ENCODE results near the gene SAP30BP. TPM values are rescaled to one million over a fixed set of nuclear protein-coding genes. Genes with fewer than 3 reads are reported as not detected.

The SAP30BP gene
- total and polyA plus RNA-seq, 8 donors, result 22.4 to 106 (median 37.7) TPM

DNA sequence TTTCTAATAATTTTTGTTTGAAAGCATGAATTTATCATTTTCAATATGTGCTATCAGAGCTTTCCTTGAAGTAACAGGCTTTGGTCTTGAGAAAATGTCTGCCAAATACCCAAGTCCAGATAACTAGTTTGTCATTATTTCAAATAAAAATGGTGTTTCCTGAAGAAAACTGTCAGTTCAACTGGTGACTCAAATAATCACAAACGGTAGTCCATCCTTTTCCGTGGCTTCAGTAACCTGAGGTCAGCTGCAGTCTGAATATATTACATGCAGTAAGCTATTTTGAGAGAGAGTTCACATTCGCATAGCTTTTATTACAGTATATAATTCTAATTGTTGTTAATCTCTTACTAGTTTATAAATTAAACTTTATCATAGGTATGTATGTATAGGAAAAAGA lies 9.3 kb downstream of the SAP30BP start:
- Histone ChIP-seq H3K36me3 (peaks cover 0 to 21% (median 14%) of the 10 kb centered on the region in 3 donors), H3K4me1 (no peaks in the 10 kb centered on the region), H3K9me3 (no peaks in the 10 kb centered on the region), H3K27me3 (no peaks in the 10 kb centered on the region), H3K4me3 (no peak overlapping the region), H3K27ac (no peak overlapping the region)
- DNase-seq (no peak), FAIRE-seq (no peak), ATAC-seq (no peak)
- TF ChIP-seq, protein P1, sequence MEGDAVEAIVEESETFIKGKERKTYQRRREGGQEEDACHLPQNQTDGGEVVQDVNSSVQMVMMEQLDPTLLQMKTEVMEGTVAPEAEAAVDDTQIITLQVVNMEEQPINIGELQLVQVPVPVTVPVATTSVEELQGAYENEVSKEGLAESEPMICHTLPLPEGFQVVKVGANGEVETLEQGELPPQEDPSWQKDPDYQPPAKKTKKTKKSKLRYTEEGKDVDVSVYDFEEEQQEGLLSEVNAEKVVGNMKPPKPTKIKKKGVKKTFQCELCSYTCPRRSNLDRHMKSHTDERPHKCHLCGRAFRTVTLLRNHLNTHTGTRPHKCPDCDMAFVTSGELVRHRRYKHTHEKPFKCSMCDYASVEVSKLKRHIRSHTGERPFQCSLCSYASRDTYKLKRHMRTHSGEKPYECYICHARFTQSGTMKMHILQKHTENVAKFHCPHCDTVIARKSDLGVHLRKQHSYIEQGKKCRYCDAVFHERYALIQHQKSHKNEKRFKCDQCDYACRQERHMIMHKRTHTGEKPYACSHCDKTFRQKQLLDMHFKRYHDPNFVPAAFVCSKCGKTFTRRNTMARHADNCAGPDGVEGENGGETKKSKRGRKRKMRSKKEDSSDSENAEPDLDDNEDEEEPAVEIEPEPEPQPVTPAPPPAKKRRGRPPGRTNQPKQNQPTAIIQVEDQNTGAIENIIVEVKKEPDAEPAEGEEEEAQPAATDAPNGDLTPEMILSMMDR (IDR thresholded peaks at IDR 0.05), result no peak
- 77 to 79% methylated on average over 3 of the region's 3 CpGs for WGBS, 2 donors
- intact Hi-C loops (cut with DNase I), result loop anchor here in 1 of 3 donors (10.0 kb wide), 1 partner anchor 68 kb away; no protein-coding TSS in a partner anchor

DNA sequence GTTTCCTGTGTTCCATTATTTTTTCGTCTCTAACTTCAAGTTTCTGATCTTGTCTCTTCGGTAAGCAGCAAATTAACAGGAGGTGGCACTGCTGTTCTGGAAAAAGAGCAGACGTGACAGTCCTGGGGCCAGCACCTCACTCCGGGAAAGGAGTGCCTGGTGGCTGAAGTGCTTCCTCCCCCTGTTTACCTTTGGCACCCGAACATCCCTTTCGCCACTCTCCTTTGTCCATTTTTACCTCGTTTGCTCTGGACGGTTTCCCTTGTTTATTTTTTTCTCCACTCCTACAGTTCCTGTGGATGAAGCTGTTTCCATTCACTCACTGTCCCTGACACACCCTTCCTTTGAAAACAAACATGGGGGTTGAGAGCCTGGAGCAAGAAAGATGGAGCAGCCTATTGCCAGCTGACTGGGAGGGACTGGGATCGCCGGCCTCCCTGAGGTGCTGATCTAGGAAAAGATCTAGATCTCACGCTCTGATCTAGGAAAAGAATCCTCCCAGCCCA lies 12.6 kb downstream of the SAP30BP start:
- H3K4me3 ChIP-seq, result no peak overlapping the region
- peaks cover 0 to 9% (median 0%) of the 10 kb centered on the region in 3 donors for H3K4me1 ChIP-seq
- ATAC-seq (peak in 3 of 4 donors; percentile 58 to 67 (median 62)), FAIRE-seq (no peak), DNase-seq (no peak)
- WGBS, 2 donors, result 63 to 64% methylated on average over 11 of the region's 11 CpGs
- no peaks in the 10 kb centered on the region for H3K9me3 ChIP-seq
- no peaks in the 10 kb centered on the region for H3K27me3 ChIP-seq
- TF ChIP-seq, protein P1 (IDR thresholded peaks at IDR 0.05), result no peak
- intact Hi-C loops (cut with DNase I), result loop anchor here in 1 of 3 donors (10.0 kb wide), 1 partner anchor 65 kb away; no protein-coding TSS in a partner anchor
- no peaks in the 10 kb centered on the region for H3K36me3 ChIP-seq
- no peak overlapping the region for H3K27ac ChIP-seq

DNA sequence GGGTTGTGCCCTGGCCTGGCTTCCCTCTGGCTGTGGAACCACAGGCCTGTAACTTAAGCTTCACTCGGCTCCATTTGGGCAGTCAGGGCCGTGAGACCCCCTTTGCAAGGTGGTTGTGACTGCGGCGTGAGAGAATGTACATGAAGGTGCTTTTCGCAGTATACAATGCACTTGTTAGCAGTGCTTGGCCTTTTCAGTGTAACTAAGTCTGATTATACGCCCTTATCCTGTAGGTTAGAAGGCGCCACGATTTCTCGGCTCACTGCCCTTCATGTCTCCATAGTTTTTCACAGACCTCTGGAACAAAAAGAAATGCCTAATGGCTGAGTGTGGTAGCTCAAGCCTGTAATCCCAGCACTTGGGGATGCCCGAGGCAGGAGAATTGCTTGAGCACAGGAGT lies 13.3 kb downstream of the SAP30BP start:
- DNase-seq (no peak), ATAC-seq (no peak), FAIRE-seq (no peak)
- Histone ChIP-seq H3K36me3 (no peaks in the 10 kb centered on the region), H3K9me3 (no peaks in the 10 kb centered on the region), H3K27ac (no peak overlapping the region), H3K27me3 (no peaks in the 10 kb centered on the region), H3K4me3 (no peak overlapping the region), H3K4me1 (peaks cover 0 to 12% (median 0%) of the 10 kb centered on the region in 3 donors)
- TF ChIP-seq, protein P1 (IDR thresholded peaks at IDR 0.05), result no peak
- 86 to 91% methylated on average over 10 of the region's 10 CpGs for WGBS, 2 donors
- intact Hi-C loops (cut with DNase I), result no loop called here

DNA sequence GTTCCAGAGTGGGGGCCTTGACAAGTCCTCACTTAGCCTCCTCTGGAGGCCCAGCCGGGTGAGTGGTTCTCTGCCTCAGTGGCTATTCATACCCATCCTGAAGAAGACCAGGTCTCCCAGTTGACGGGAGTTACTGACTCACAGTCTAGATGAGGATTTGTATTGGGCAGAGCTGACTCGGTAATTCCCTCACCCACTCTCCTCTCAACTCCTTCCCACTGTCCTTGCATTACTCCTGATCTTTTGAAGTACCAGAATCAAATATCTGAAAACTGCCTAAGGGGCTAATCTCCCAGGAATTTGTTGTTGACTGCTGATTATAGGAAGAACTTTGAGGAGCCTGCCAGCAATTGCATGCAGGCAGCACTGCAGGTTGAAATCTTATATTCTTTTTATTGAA lies 14.2 kb downstream of the SAP30BP start:
- H3K36me3 ChIP-seq, result no peaks in the 10 kb centered on the region
- H3K4me1 ChIP-seq, result peaks cover 0 to 12% (median 0%) of the 10 kb centered on the region in 3 donors
- H3K27ac ChIP-seq, result no peak overlapping the region
- no peaks in the 10 kb centered on the region for H3K27me3 ChIP-seq
- intact Hi-C loops (cut with DNase I), result no loop called here
- DNase-seq, result no peak
- WGBS, 2 donors, result 85 to 86% methylated on average over 3 of the region's 3 CpGs
- TF ChIP-seq, protein P1 (IDR thresholded peaks at IDR 0.05), result no peak
- no peak for FAIRE-seq
- ATAC-seq, result no peak
- H3K4me3 ChIP-seq, result no peak overlapping the region
- H3K9me3 ChIP-seq, result no peaks in the 10 kb centered on the region

DNA sequence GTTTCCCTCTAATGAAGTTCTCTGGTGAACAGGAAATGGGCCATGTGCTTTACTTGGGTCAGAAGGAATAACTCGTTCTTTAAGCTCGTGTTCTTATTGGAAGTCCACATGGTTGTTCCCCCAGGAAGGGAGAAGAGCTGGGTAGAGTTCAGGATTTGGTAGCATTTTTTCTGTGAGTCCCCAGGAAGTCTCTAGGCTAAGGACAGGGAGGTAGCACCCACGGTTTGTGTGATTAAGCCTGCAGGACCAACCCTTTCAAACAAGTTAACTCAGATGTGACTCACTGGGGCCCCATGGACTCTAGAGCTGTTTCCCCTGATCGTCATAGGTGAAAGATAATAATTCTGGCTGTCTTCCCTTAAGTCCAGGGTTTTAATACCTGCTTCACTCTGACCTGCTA lies 16.4 kb downstream of the SAP30BP start:
- ATAC-seq, result peak; percentile 40 to 59 (median 56)

More for the DNA sequence above, 16.4 kb downstream of the SAP30BP start:
- no peaks in the 10 kb centered on the region for H3K36me3 ChIP-seq
- FAIRE-seq (no peak), DNase-seq (peak in 1 of 6 donors; percentile 9)
- H3K9me3 ChIP-seq, result no peaks in the 10 kb centered on the region
- intact Hi-C loops (cut with DNase I), result no loop called here
- TF ChIP-seq, protein P1 (IDR thresholded peaks at IDR 0.05), result no peak
- no peaks in the 10 kb centered on the region for H3K27me3 ChIP-seq
- WGBS, 2 donors, result 56 to 65% methylated on average over 4 of the region's 4 CpGs
- no peak overlapping the region for H3K4me3 ChIP-seq
- peaks cover 0 to 17% (median 0%) of the 10 kb centered on the region in 3 donors for H3K4me1 ChIP-seq
- no peak overlapping the region for H3K27ac ChIP-seq
